Vagina (tissue), 2 donors: ENCODE measurements around the gene RASSF10. TPM values are rescaled to one million over a fixed set of nuclear protein-coding genes. Genes with fewer than 3 reads are reported as not detected.

Experiments used
- DNase-seq, 2 donors: peaks; one replicate each; pipeline ENCODE4 v3.0.0-alpha.2; 2017; ENCODE audit errors: extremely low spot score in 2 of 2
- H3K27ac ChIP-seq: fragments of 200-600 bp; sonication (generic); one replicate; pipeline ENCODE4 v1.5.1; 2019
- H3K27me3 ChIP-seq: fragments of 200-600 bp; sonication (generic); one replicate; pipeline ENCODE4 v1.5.1; 2019
- H3K36me3 ChIP-seq, 2 donors: fragments of 200-600 bp; sonication (generic); one replicate each; pipeline ENCODE4 v1.5.1; 2017 to 2019
- H3K4me1 ChIP-seq: fragments of 200-600 bp; sonication (generic); one replicate; pipeline ENCODE4 v1.5.1; 2019
- H3K4me3 ChIP-seq, 2 donors: fragments of 200-600 bp; sonication (generic); 1 replicate in 1 of 2; 2 replicates in 1 of 2; pipeline ENCODE4 v1.5.1; 2016 to 2019
- H3K9me3 ChIP-seq: fragments of 200-600 bp; sonication (generic); one replicate; pipeline ENCODE4 v1.5.1; 2019
- POLR2A ChIP-seq, 2 donors: fragments of 450-650 bp; IDR thresholded peaks; one replicate each; pipeline ENCODE4 v1.6.1; 2017; ENCODE audit warnings: antibody characterized with exemption in 2 of 2, mild to moderate bottlenecking in 2 of 2, moderate library complexity in 2 of 2
- POLR2AphosphoS5 ChIP-seq, 2 donors: sonication (generic); formaldehyde crosslinking; IDR thresholded peaks; one replicate each; pipeline ENCODE4 v1.9.0; 2017; ENCODE audit warnings: antibody characterized with exemption in 2 of 2, mild to moderate bottlenecking in 2 of 2, low read depth in 1 of 2; ENCODE audit not compliant: insufficient read depth in 1 of 2
- intact Hi-C: fragments of 100-400 bp; cut with DNase I; formaldehyde crosslinking; loops from one replicate; pipeline ENCODE4 v1.15.1; 2023
- total RNA-seq: library from RNA; depleted of rRNA; stranded (reverse); fragments of >200 nt; gene quantifications from one replicate; pipeline ENCODE4 v1.2.3, GENCODE V29; 2016
- TF ChIP-seq, protein P1 (sequence below), 3 experiments: fragments of 450-650 bp in 2 of 3; fragments of 200-600 bp in 1 of 3; sonication (generic) in 1 of 3; IDR thresholded peaks; one replicate each; pipeline ENCODE4 v1.5.1; 2017 to 2019; ENCODE audit warnings: antibody characterized with exemption in 3 of 3, mild to moderate bottlenecking in 2 of 3, moderate library complexity in 2 of 3

The RASSF10 gene
- total RNA-seq, 1 donor from 2014 or later = 3.7 TPM

DNA sequence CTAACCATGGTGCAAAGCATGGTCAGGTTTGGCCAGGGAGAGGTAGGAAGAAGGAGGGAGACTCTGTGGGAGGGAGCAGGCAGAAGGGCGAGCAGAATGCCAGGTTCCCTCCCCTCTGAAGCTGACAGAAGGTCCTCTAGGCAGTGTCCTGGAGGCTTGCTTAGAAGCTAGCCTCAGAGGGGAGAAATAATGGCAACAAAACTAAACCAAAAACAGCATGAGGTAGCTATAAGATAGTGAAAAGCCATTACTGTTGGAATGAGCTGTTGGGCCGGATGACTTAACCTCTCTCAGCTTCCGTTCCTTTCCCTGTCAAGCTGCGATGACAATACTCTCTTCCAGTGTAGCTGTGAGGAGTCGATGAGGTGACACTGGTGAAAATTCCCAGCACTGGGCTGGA, 36.6 kb downstream of the RASSF10 start:
- Histone ChIP-seq H3K4me3 (no peak overlapping the region), H3K4me1 (no peaks in the 10 kb centered on the region), H3K27me3 (no peaks in the 10 kb centered on the region), H3K9me3 (no peaks in the 10 kb centered on the region), H3K36me3 (no peaks in the 10 kb centered on the region), H3K27ac (no peak overlapping the region)
- DNase-seq = no peak
- TF ChIP-seq POLR2A (IDR thresholded peaks at IDR 0.05) (no peak), POLR2AphosphoS5 (IDR thresholded peaks at IDR 0.05; ENCODE audit: insufficient read depth in 1 of 2, low read depth in 1 of 2) (no peak)
- TF ChIP-seq, protein P1, sequence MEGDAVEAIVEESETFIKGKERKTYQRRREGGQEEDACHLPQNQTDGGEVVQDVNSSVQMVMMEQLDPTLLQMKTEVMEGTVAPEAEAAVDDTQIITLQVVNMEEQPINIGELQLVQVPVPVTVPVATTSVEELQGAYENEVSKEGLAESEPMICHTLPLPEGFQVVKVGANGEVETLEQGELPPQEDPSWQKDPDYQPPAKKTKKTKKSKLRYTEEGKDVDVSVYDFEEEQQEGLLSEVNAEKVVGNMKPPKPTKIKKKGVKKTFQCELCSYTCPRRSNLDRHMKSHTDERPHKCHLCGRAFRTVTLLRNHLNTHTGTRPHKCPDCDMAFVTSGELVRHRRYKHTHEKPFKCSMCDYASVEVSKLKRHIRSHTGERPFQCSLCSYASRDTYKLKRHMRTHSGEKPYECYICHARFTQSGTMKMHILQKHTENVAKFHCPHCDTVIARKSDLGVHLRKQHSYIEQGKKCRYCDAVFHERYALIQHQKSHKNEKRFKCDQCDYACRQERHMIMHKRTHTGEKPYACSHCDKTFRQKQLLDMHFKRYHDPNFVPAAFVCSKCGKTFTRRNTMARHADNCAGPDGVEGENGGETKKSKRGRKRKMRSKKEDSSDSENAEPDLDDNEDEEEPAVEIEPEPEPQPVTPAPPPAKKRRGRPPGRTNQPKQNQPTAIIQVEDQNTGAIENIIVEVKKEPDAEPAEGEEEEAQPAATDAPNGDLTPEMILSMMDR (IDR thresholded peaks at IDR 0.05) = no peak
- intact Hi-C loops = no loop called here

DNA sequence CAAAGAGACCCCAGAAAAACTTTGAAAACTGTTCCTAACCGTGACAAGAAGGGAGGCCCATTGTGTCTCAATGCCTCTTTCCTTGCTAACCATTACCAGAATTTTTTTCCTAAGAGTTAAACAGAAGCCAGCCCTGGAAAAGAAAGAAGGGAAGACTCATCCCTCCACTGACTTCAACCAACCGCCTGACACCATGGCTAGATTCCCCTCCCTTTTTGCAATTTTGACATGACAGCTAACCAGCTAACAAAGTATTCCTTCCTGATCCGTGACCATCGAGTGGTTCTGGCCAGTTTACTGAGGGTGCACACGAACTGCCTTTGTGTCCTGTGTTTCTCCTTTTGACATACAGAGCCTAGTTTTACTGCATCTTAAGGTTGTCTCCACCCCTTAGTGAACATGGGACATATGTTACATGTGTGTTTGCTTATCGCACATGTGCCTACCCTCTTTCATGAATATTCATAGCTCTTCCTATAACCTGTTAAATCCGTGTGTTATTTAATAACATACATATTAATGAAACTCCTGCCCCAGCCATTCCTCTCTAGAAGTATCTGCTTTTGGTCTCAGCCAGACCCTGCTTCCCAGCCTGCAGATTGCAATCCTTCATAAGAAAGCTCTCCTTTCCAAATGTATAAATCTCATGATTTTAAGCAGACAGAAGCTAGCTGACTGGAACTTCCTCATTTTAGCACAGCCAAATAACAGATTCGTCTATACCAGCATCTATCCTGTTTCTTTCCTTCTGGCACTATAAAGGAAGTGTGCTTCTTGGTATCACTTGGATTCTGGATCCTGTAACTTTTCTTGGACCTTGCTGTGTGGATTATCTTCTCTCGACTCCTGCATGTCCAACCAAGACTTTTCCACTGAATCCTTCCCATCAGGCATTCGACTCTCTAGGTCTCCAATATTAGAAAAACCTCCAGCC, 37.8 kb downstream of the RASSF10 start:
- no peak for TF ChIP-seq POLR2A (IDR thresholded peaks at IDR 0.05)
- TF ChIP-seq, protein P1 (IDR thresholded peaks at IDR 0.05) = no peak
- TF ChIP-seq POLR2AphosphoS5 (IDR thresholded peaks at IDR 0.05; ENCODE audit: insufficient read depth in 1 of 2, low read depth in 1 of 2) = no peak
- H3K4me1 ChIP-seq = no peaks in the 10 kb centered on the region
- H3K36me3 ChIP-seq = no peaks in the 10 kb centered on the region
- intact Hi-C loops = no loop called here
- no peak overlapping the region for H3K27ac ChIP-seq
- H3K9me3 ChIP-seq = no peaks in the 10 kb centered on the region
- no peak overlapping the region for H3K4me3 ChIP-seq
- DNase-seq = no peak
- H3K27me3 ChIP-seq = no peaks in the 10 kb centered on the region

DNA sequence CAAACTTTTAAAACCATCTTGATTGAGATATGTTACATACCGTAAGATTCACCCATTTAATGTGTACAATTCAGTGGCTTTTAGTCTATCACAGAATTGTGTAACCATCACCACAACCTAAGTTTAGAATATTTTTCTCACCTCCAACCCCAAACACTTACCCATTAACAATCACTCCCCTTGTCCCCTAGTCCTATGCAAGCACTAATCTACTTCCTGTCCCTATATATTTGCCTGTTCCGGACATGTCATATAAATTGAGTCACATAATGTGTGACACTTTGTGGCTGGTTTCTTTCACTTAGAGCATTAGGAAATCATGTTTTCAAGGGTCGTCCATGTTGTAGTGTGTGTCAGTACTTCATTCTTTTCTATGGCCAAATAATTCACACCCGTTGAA, 38.8 kb downstream of the RASSF10 start:
- intact Hi-C loops = no loop called here
- no peak for TF ChIP-seq POLR2A (IDR thresholded peaks at IDR 0.05)
- no peak for TF ChIP-seq POLR2AphosphoS5 (IDR thresholded peaks at IDR 0.05; ENCODE audit: insufficient read depth in 1 of 2, low read depth in 1 of 2)
- TF ChIP-seq, protein P1 (IDR thresholded peaks at IDR 0.05) = no peak
- Histone ChIP-seq H3K9me3 (no peaks in the 10 kb centered on the region), H3K4me1 (peaks cover 6% of the 10 kb centered on the region), H3K27ac (no peak overlapping the region), H3K27me3 (no peaks in the 10 kb centered on the region), H3K4me3 (no peak overlapping the region), H3K36me3 (no peaks in the 10 kb centered on the region)
- DNase-seq = no peak

DNA sequence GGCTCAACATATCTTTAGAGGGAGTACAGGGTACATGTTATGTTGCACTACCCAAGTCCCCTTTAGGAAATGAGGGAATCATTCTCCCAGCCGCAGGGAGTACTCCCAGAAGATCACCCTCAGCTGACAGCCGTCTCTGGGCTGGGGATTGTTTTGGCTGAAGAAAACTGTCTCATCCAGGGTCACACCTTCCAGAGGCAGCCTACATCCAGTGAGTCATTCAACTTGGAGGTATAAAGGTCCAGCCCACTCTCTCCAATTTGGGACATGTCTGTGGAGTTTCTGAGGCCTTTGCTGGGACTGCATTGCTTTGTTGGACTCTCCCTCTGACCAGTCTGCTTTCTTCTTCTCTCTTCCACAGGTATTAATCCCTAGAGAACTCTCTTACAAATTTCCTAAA, 42.1 kb downstream of the RASSF10 start:
- DNase-seq = no peak

More for the DNA sequence above, 42.1 kb downstream of the RASSF10 start:
- intact Hi-C loops = loop anchor here (10.0 kb wide), 1 partner anchor 1266 kb away; no protein-coding TSS in a partner anchor
- Histone ChIP-seq H3K27ac (no peak overlapping the region), H3K4me3 (no peak overlapping the region), H3K9me3 (no peaks in the 10 kb centered on the region), H3K4me1 (peaks cover 8% of the 10 kb centered on the region), H3K36me3 (no peaks in the 10 kb centered on the region), H3K27me3 (no peaks in the 10 kb centered on the region)
- TF ChIP-seq POLR2A (IDR thresholded peaks at IDR 0.05) (no peak), POLR2AphosphoS5 (IDR thresholded peaks at IDR 0.05; ENCODE audit: insufficient read depth in 1 of 2, low read depth in 1 of 2) (no peak)
- TF ChIP-seq, protein P1 (IDR thresholded peaks at IDR 0.05) = no peak
